ENCODE results near the gene NUDT1.

Gene NUDT1

GRCh38 chr7:2254429-2255144 lies 12.6 kb downstream of the NUDT1 start:
- H3K79me2 ChIP-seq (ENCODE audit: insufficient read depth, low read depth) = no peaks in the 10 kb centered on the region
- no peaks in the 10 kb centered on the region for H3K36me3 ChIP-seq (ENCODE audit: insufficient read depth)
- no peaks in the 10 kb centered on the region for H3K27me3 ChIP-seq (ENCODE audit: insufficient read depth, low read depth)
- no peak overlapping the region for H3K4me3 ChIP-seq (IDR thresholded peaks at IDR 0.05; ENCODE audit: insufficient read depth, low read depth, low read length)
- no peak for TF ChIP-seq CTCF (conservative IDR thresholded peaks at IDR 0.05; ENCODE audit: low read depth, low read length)
- no peak overlapping the region for H3K9ac ChIP-seq
- no peak overlapping the region for H2AFZ ChIP-seq (ENCODE audit: low read depth)
- H3K4me1 ChIP-seq (ENCODE audit: low read depth, poor library complexity, severe bottlenecking) = no peaks in the 10 kb centered on the region
- H4K20me1 ChIP-seq (ENCODE audit: insufficient read depth) = no peaks in the 10 kb centered on the region
- H3K4me2 ChIP-seq = no peak overlapping the region
- H3K27ac ChIP-seq = no peak overlapping the region

GRCh38 chr7:2255145-2256139 lies 13.4 kb downstream of the NUDT1 start:
- H3K27ac ChIP-seq = no peak overlapping the region
- no peaks in the 10 kb centered on the region for H4K20me1 ChIP-seq (ENCODE audit: insufficient read depth)
- no peaks in the 10 kb centered on the region for H3K36me3 ChIP-seq (ENCODE audit: insufficient read depth)
- no peaks in the 10 kb centered on the region for H3K4me1 ChIP-seq (ENCODE audit: low read depth, poor library complexity, severe bottlenecking)
- no peak overlapping the region for H3K9ac ChIP-seq
- no peak for TF ChIP-seq CTCF (conservative IDR thresholded peaks at IDR 0.05; ENCODE audit: low read depth, low read length)
- no peaks in the 10 kb centered on the region for H3K27me3 ChIP-seq (ENCODE audit: insufficient read depth, low read depth)
- H3K4me2 ChIP-seq = no peak overlapping the region
- no peaks in the 10 kb centered on the region for H3K79me2 ChIP-seq (ENCODE audit: insufficient read depth, low read depth)
- no peak overlapping the region for H3K4me3 ChIP-seq (IDR thresholded peaks at IDR 0.05; ENCODE audit: insufficient read depth, low read depth, low read length)
- no peak overlapping the region for H2AFZ ChIP-seq (ENCODE audit: low read depth)

- Histone ChIP-seq H4K20me1 (ENCODE audit: insufficient read depth) (no peaks in the 10 kb centered on the region), H3K4me3 (IDR thresholded peaks at IDR 0.05; ENCODE audit: insufficient read depth, low read depth, low read length) (no peak overlapping the region), H2AFZ (ENCODE audit: low read depth) (no peak overlapping the region), H3K4me2 (no peak overlapping the region), H3K9ac (no peak overlapping the region), H3K36me3 (ENCODE audit: insufficient read depth) (no peaks in the 10 kb centered on the region), H3K27me3 (ENCODE audit: insufficient read depth, low read depth) (no peaks in the 10 kb centered on the region), H3K4me1 (ENCODE audit: low read depth, poor library complexity, severe bottlenecking) (no peaks in the 10 kb centered on the region), H3K27ac (no peak overlapping the region), H3K79me2 (ENCODE audit: insufficient read depth, low read depth) (no peaks in the 10 kb centered on the region)
- no peak for TF ChIP-seq CTCF (conservative IDR thresholded peaks at IDR 0.05; ENCODE audit: low read depth, low read length)
These were observed 14.4 kb downstream of the NUDT1 start for GRCh38 chr7:2256306-2257045.

- Histone ChIP-seq H4K20me1 (ENCODE audit: insufficient read depth) (no peaks in the 10 kb centered on the region), H2AFZ (ENCODE audit: low read depth) (no peak overlapping the region), H3K27me3 (ENCODE audit: insufficient read depth, low read depth) (no peaks in the 10 kb centered on the region), H3K4me1 (ENCODE audit: low read depth, poor library complexity, severe bottlenecking) (no peaks in the 10 kb centered on the region), H3K36me3 (ENCODE audit: insufficient read depth) (no peaks in the 10 kb centered on the region), H3K9ac (no peak overlapping the region), H3K4me2 (no peak overlapping the region), H3K79me2 (ENCODE audit: insufficient read depth, low read depth) (no peaks in the 10 kb centered on the region), H3K27ac (no peak overlapping the region), H3K4me3 (IDR thresholded peaks at IDR 0.05; ENCODE audit: insufficient read depth, low read depth, low read length) (no peak overlapping the region)
- TF ChIP-seq CTCF (conservative IDR thresholded peaks at IDR 0.05; ENCODE audit: low read depth, low read length) = no peak
These were observed 15.1 kb downstream of the NUDT1 start for GRCh38 chr7:2257046-2257551.
